ENCODE results near the gene FAM193A.
"Not testable (repeated sequence)": the region's sequence is repeated elsewhere in the genome, so short reads cannot be mapped to it uniquely, and the experiment has no call there.

Gene FAM193A

GRCh38 chr4:2618729-2619128, 82.3 kb downstream of the FAM193A start:
- not testable (repeated sequence) for DNase-seq (ENCODE audit: low spot score)

DNA sequence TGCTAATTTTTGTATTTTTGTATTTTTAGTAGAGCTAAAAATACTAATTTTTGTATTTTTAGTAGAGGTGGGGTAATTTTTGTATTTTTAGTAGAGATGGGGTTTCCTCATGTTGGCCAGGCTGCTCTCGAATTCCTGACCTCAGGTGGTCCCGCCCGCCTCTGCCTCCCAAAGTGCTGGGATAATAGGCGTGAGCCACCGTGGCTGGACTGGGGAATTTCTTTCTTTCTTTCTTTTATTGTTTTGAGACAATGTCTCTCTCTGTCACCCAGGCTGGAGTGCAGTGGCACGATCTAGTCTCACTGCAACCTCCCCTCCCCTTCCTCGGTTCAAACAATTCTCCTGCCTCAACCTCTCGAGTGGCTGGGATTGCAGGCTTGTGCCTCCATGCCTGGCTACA, 83.0 kb downstream of the FAM193A start:
- DNase-seq (ENCODE audit: low spot score) = no peak

- DNase-seq (ENCODE audit: low spot score) = no peak
Observed at GRCh38 chr4:2621419-2621818, 85.0 kb downstream of the FAM193A start.

DNA sequence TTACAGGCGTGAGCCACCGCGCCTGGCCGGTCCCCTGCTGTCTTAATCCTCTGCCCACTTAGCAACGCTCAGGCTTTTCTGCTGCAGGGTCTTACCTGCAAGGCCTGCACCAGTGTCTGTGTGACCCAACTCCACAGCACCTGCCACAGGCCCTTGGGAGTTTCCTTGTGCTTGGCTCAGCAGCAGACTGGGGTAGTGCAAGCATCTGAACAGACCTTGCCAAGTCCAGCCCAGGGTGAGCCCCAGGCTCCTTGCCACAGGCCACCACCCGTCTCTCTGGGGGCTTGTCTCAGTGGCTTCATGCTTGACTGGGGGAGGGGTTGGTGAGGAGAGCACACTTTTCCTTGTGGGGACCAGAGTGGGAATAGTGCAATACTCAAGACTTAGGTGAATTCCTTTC, 87.0 kb downstream of the FAM193A start:
- no peak for DNase-seq (ENCODE audit: low spot score)

- DNase-seq (ENCODE audit: low spot score) = no peak
Observed at GRCh38 chr4:2624782-2625530, 88.5 kb downstream of the FAM193A start.

DNA sequence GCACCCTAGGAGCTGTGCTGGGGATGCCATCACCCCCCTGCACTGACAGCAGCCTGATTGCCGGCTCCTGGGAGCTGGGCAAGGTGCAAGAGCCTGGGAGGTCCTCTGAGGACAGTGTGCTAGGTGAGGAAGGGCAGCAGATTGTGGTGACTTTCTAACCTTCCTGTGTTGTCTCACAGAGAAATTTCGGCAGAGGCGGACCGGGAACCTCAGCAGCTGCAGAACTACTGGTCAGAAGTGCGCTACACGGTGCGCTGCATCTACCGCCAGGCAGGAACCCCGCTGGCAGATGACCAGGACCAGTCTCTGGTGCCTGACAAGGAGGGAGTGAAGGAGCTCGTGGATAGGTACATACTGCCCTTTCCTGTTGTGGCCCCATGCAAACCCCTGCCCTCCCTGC, 89.8 kb downstream of the FAM193A start:
- no peak for DNase-seq (ENCODE audit: low spot score)

DNA sequence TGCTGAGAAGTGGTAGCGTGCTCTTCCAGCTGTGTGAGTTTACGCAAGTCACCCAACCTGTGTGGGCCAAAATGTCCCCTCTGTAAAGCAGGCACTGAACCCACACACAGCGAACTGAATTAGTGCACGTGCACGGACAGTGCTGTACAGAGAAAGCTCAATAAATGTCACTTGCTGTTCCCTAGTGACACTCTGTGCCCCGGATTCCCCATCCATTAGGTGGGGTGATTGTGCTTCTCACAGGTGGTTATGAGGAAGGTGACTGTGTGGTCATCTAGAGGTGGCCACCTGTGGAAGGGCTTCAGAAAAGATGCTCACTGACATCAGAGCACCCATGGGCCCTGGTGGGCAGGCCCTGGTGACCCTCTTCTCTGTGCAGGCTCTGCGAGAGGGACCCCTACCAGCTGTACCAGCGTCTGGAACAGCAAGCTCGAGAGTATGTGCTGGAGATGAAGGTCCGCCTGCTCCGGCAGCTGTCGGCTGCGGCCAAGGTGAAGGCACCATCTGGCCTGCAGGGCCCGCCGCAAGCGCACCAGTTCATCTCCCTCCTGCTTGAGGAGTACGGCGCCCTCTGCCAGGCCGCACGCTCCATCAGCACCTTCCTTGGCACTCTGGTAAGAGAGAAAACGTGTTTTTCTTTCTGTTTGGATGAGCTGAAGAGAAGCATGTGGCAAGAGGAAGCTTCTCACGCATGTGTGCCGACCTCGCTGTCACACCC, 94.3 kb downstream of the FAM193A start:
- DNase-seq (ENCODE audit: low spot score) = no peak

- DNase-seq (ENCODE audit: low spot score) = no peak
Observed at GRCh38 chr4:2634014-2634413, 97.6 kb downstream of the FAM193A start.

DNA sequence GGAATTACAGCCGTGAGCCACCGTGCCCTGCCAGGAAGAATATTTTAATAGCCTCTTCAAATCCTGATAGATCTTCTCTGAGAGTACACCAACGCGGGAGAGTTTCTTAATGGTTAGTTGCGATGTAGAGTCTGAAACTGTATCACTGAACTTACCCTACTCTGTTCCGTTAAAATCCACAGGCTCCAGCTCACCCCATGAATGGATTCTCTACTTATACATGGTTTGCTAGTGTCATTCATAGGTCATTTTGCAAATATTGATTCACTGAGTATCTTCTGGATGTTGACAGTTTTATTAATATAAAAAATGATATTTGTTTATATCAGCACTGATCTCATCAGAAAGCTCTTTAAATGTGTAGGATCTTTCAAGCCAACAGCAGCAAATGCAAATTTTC, 99.9 kb downstream of the FAM193A start:
- DNase-seq (ENCODE audit: low spot score) = no peak

- not testable (repeated sequence) for DNase-seq (ENCODE audit: low spot score)
Observed at GRCh38 chr4:2636994-2637393, 100.5 kb downstream of the FAM193A start.

DNA sequence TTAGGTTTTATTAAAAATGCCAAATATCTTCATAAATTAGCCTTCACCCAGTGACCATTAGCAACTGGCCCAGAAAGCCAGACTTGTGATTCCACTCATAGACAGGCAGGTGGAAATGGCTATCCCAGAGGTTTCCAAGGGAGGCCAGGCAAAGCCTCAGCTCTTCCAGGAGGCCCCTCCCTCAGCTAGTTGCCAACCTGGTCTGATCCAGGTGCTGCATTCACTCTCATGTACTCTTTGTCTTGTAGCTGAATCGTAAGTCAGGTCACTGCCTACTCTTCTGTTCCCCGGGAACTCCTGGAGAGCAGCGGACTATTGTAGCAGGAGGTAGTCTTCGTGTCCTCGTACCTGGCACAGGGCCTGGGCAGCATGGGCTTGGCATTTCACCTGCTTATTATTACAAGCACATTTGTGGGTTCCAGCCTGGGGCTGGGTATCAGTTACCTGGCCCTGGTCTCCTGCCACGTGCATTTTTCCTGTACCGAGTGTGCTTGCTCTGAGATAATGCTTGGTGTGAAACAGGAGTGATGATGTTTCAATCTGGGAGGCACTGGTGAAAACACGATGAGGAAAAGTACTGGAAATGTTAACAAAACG, 101.6 kb downstream of the FAM193A start:
- DNase-seq (ENCODE audit: low spot score) = no peak

- no peak for DNase-seq (ENCODE audit: low spot score)
Observed at GRCh38 chr4:2638730-2639129, 102.3 kb downstream of the FAM193A start.

DNA sequence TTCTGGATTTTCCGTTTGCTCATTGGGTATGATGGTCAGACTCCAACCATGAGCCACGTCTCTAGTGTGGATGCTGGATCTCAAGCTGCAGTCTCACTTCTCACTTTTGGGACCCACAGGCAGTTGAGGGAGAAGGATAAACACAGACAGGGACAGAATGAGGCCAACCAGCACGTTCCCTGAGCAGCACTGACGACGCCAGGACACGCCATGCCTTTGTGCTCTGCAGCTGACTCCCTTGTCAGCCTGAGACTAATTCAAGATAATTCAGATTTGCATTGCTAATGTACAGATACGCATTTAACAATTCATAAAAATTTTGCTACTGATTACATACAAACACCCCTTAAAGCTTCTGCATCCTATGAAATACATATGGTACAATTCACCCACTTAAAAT, 106.5 kb downstream of the FAM193A start:
- DNase-seq (ENCODE audit: low spot score) = no peak

- DNase-seq (ENCODE audit: low spot score) = no peak
Observed at GRCh38 chr4:2643555-2643954, 107.1 kb downstream of the FAM193A start.

- DNase-seq (ENCODE audit: low spot score) = no peak
Observed at GRCh38 chr4:2646396-2647149, 110.1 kb downstream of the FAM193A start.

DNA sequence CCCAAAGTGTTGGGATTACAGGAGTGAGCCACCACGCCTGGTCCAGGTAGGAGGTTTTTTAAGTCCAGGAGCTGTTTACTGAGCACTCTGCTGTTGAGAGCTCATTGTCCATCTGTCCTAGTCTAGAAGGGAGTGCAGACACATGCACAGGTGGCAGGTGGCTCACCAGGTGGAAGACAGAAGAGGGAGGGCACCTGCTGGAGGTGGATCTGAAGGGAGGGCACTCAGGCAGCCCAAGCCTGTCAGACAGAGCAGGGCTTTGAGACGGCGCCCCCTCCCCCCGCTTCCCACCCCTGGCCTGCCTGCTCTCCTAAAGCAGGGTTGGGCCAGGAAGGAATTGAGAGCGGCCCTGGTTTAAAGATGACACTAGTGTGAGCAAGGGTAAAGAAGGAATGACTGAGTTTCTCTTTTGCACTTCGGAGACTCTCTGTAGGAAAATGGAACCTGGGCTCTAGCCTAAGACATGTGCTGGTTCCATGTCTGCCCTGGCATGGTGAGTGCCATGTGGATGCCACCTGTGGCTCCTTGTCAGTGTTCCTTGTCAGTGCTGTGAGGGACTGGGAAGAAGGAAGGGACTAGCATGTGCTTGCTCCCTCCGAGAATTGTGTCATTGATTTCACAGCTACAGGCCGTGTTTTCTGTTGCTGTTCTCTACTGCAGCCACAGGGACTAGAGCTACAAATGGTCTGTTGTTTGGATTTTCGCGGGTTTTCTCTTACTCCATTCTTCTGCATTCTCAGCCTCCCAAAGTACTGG, 111.1 kb downstream of the FAM193A start:
- no peak for DNase-seq (ENCODE audit: low spot score)

DNA sequence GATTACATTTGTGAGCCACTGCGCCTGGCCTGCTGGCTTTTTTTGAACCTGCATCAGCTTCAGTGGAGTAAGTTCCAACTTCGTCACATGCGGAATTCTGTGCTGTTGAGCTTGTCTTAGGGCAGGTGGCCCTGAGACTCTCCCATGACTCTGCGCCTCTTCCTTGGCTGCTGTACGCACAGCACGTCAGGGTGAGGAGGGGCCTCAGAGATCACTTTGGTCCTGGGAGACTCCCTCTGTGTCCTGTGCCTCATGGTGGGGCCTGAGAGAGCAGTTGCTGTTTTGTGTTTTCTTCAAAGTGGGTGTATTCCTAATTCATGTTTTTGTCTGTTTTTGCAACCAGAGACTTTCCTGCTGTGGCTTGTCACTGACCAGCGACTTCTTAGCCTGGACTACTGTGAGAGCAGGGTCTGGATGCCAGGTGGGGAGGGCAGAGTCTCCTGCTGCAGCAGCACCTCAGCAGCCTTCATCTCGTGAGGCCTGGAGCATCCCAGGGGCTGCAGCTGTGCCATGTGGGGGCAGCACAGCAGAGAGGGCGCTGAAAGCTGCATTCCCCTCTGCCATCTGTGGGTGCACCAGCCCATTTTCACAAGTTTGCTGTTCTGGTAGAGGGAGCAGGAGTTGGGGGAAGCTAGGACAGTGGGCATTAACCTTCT, 111.8 kb downstream of the FAM193A start:
- DNase-seq (ENCODE audit: low spot score) = no peak

GRCh38 chr4:2649604-2650114, 113.2 kb downstream of the FAM193A start:
- DNase-seq (ENCODE audit: low spot score) = no peak

GRCh38 chr4:2650276-2650675, 113.8 kb downstream of the FAM193A start:
- no peak for DNase-seq (ENCODE audit: low spot score)

GRCh38 chr4:2651546-2651945, 115.1 kb downstream of the FAM193A start:
- DNase-seq (ENCODE audit: low spot score) = no peak

DNA sequence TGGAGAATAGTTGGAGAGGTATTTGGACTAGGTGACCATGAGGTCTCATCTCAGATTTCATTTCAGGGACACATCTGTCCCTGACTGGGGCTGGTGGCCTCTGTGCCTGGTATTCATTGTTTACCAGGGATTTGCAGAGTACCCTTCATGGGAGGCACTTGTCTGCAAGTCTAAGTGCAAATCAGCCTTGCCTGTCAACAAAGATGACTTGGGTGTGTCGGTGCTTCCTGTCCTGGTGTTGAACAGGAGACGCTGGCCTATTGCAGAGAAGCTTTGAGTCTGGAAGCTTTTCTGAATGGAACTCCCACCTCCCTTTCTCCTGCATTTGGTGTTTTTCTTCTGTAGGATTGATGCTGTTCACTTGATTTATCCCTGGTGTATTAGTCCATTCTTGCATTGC, 115.6 kb downstream of the FAM193A start:
- no peak for DNase-seq (ENCODE audit: low spot score)
